ENCODE measurements around the gene ETNK1.
A peak's percentile ranks its signal among the peaks of the same experiment; 100 is the strongest.
"Not testable (repeated sequence)": the region's sequence is repeated elsewhere in the genome, so short reads cannot be mapped to it uniquely, and the experiment has no call there.

Gene ETNK1, protein sequence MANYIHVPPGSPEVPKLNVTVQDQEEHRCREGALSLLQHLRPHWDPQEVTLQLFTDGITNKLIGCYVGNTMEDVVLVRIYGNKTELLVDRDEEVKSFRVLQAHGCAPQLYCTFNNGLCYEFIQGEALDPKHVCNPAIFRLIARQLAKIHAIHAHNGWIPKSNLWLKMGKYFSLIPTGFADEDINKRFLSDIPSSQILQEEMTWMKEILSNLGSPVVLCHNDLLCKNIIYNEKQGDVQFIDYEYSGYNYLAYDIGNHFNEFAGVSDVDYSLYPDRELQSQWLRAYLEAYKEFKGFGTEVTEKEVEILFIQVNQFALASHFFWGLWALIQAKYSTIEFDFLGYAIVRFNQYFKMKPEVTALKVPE

DNA sequence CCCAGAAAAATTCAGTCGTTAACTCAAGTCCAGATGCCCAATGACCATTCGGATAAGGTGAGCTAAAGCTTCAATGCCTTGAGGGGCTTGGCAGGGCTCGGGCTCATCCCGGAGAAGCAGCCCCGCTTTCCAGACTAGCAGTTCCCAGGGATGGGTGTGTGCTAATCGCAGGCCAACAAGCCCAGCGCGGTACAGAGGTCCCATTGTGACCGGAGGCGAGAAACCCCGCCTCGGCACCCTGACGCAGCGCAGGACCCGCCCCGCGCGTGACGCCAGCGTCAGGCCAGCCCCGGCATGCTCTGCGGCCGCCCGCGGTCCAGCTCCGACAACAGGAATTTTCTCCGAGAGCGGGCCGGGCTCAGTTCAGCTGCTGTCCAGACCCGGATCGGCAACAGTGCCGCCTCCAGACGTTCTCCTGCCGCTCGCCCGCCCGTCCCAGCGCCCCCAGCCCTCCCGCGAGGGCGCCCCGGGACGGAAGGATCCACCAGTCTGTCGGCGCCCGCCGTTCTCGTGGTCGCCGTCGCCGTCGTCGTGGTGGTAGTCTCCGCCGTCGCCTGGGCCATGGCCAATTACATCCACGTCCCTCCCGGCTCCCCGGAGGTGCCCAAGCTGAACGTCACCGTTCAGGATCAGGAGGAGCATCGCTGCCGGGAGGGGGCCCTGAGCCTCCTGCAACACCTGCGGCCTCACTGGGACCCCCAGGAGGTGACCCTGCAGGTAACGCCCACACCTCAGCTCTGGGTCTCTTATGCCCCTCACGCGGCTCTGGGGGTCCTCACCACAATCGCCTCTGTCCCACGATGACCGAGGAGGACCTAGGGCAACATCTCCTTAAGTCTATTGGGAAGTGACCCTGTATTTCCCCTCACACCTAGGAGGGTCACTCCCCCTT is at the start of gene ETNK1:
TSS of gene ETNK1 (plus strand) at position 302 of the 892 bp plus-strand sequence. CDS start at position 562, 260 bp downstream.
- peak; percentile 87 for DNase-seq

GRCh38 chr12:22576065-22576464 is 48.9 kb upstream of the ETNK1 start:
- DNase-seq: no peak

- no peak for DNase-seq
Measured at GRCh38 chr12:22576473-22576872, 48.5 kb upstream of the ETNK1 start.

DNA sequence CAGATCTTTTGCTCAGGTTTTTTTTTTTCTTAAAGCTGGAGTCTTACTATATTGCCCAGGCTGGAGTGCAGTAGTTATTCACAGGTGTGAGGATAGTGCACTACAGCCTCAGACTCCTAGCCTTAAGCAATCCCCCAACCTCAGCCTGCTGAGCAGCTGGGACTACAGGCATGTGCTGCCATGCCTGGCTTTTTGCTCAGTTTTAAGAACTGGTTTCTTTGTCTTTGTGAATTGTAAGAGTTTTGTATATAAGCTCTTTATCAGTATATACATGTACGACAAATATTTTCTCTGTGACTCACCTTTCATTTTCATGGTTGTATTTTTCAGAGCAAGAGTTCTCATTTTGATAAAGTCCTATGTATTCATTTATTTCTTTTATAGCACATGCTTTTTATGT is 47.3 kb upstream of the ETNK1 start:
- DNase-seq: no peak

DNA sequence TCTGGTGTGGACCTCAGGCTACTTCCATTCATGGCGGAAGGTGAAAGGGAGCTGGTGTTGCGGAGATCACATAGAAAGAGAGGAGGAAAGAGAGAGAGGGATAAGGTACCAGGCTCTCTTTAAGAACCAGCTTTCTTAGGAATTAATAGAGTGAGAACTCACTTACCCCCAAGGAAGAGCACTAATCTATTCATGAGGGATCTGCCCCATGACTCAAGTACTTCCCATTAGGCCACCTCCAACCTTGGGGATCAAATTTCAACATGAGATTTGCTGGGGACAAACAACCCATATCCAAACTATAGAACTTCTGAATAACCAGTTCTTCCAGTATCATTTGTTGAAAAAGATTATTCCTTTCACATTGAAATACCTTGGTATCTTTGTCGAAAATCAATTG is 46.6 kb upstream of the ETNK1 start:
- DNase-seq: no peak

DNA sequence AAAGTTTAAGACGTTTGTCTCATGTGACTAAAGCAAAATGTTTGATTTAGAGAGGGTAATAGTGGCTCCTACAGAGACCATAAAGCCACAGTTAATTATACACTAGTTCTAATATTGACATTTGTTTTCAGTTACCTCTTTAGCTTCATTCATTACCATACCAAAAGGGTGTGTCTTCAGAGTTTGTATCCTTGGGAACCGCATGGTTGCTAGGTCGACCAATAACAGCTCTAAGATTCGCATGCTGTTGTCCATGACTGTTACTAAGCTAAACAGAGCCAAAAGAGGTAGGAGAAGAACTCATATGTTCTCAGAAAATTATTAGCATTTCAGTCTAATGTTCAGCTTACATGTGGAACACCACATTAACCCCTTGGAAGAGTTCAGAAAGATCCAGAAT is 36.2 kb upstream of the ETNK1 start:
- DNase-seq: no peak

DNA sequence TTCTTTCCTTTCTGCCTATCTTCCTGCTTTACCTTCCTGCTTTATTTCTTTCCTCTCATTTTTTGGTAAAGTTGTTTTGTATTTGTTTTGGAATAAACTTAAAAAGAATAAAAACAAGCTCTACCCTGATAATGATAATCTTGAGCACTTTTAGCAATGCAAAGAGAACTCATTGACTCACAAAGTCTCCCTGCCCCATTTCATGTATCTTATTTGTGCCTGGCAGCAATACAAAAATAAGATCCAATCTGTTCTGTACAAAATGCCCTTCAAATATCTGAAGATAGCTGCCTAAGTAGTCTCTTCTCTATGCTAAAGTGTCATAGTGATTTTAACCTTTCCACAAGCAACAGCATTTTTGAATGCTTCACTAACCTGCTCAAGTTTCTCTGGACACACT is 31.1 kb upstream of the ETNK1 start:
- no peak for DNase-seq

DNA sequence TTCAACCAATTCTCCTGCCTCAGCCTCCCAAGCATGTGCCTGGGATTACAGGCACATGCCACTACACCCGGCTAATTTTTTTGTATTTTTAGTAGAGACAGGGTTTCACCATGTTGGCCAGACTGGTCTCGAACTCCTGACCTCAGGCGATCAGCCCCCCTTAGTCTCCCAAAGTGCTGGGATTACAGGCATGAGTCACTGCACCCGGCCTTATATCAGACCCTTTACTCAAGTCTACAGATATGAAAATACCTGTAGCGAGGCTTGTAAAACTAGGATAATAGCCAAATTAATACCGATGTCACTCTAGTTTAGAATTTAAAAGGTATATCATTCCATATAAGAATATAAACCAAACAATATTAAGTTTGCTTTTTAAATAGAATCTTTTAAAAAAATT is 27.4 kb upstream of the ETNK1 start:
- not testable (repeated sequence) for DNase-seq

DNA sequence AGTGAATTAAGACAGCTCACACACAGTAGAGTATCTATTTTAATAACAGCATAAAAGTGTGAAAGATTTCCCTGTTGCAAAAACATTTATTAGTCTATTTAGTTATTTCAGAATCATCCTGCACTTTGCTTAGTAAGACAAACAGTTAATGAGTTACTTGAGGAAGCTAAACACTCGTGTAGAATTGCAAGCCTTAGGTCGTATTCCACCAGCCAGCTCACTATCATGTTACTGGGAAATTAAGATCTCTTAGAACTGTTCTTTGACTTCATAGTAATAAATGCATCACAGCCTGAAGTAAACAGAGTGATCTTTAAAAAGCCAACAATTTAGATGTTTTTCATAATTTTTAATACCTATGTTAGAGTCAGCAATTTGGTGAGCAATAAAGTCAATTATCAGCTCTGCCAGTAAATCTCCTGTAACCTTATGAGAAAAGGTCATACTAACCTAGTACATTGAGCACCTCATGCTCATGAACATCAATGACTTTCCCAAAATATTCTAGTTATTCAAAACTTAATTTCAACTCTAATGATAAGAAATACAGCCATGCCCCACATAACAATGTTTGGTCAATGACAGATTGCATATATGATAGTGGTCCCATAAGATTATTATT is 26.7 kb upstream of the ETNK1 start:
- DNase-seq: no peak

- no peak for DNase-seq
Measured at GRCh38 chr12:22598763-22599161, 26.2 kb upstream of the ETNK1 start.

DNA sequence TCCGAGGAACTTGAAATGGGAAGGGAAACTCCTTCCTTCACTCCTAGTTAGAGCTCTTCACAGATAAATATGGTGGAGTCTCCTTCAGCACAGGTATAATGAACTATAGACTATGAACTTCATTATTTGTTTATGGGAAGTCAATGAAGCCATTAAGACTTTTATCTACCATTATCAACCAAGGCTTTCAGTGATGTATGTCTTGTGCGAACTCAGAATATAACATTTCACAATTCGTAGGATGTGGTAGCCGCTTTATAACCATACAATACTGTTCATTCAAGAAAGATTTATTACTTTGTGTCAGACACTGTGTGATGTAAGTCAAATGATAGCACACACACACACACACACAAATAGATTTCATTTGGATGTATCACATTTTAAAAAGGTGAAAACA is 24.8 kb upstream of the ETNK1 start:
- no peak for DNase-seq

GRCh38 chr12:22609501-22609900 is 15.5 kb upstream of the ETNK1 start:
- no peak for DNase-seq

DNA sequence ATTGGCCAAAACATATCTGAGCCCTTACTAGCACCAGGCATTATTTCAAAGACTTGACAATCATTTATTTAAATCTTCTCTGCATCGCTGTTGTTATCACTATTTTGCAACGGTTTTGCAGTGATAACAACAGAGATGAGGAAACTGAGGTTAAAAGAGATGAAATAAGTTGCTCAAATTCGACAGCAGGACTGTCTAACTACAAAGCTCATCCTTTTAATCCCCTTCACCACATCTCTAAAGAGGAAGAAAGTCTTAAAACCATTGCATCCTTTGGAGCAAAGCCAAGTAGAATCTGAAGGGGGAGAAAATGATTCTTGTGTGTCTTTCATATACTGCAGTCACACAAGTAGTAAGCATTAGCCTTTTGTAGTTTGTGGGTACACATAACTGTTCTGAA is 14.8 kb upstream of the ETNK1 start:
- DNase-seq: no peak

DNA sequence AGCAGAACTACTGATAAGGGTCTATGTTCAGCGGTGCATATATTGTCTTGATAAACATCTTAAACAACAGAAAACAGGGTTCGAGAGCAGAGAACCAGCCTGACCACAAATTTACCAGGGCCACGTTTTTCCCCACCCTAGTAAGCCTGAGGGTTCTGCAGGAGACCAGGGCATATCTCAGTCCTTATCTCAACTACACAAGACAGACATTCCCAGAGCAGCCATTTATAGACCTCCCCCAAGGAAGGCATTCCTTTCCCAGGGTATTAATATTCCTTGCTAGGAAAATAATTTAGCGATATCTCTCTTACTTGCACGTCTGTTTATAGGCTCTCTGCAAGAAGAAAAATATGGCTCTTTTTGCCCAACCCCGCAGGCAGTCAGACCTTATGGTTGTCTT is 12.1 kb upstream of the ETNK1 start:
- not testable (repeated sequence) for DNase-seq

- DNase-seq: no peak
Measured at GRCh38 chr12:22615963-22616501, 8.9 kb upstream of the ETNK1 start.

- no peak for DNase-seq
Measured at GRCh38 chr12:22617630-22618029, 7.3 kb upstream of the ETNK1 start.

- DNase-seq: no peak
Measured at GRCh38 chr12:22624548-22624869, 462 bp upstream of the ETNK1 start.

GRCh38 chr12:22625762-22626294 is 857 bp downstream of the ETNK1 start:
- DNase-seq: peak; percentile 40

- peak; percentile 49 for DNase-seq
Measured at GRCh38 chr12:22626406-22626805, 1.4 kb downstream of the ETNK1 start.

GRCh38 chr12:22627371-22627770 is 2.4 kb downstream of the ETNK1 start:
- DNase-seq: no peak

- no peak for DNase-seq
Measured at GRCh38 chr12:22628228-22628627, 3.3 kb downstream of the ETNK1 start.

DNA sequence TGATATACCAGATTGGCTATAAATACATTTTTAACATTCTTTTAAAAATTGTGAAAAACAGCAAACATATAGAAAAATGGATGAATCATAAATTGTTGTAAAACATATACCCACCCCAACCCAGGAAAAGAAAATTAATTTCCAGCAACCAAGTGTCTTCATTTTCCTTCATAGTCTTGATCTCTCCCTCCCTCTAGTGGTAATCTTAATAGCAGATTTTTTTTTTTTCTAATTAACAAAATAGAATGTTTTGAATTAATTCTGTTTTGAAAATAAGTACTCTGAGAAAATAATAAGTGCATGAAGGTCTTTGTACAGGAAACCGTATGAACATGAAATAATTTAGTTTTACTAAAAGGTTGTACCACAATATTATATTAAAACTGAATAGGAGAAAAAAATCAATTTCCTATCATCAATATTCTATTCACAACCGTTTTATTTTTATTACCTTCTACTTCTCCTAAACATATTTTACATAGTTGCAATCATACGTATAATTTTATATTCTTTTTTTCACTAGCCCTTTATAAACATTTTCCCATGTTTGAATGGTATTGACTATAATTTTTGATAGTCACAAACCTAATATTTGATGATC is 7.0 kb downstream of the ETNK1 start:
- DNase-seq: peak; percentile 36

DNA sequence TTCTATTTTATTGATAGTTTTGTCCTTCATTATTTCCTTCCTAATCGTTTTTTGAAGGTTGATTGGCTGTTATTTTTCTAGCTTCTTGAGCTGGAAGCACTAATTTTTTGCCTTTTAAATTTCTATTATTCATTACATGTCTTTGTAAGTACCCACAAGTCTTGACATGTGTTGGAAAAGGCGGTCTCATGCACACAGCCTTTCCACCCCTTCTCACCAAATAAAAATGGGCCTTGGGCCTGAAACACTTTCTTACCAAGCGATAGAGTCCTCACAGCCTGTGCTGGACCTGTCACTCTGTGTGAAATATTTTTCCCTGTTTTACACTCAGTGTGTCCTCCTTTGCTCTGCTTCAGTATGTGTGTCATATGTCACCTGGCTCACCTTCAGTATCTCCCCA is 9.9 kb downstream of the ETNK1 start:
- no peak for DNase-seq

All from CD4-positive, alpha-beta T cell treated with Interleukin-12 subunit alpha and Interleukin-12 subunit beta, for 1 hour (primary cell).